Stimulated activated CD4-positive, alpha-beta T cell treated with anti-CD3 and anti-CD28 coated beads, Interleukin-4, amount 100 ng/mL, for 1 hour (primary cell): Measurements from ENCODE around the gene ANKS1B.
"Not testable (repeated sequence)": the region's sequence is repeated elsewhere in the genome, so short reads cannot be mapped to it uniquely, and the experiment has no call there.

Experiments used
- DNase-seq: peaks from one replicate; pipeline ENCODE4 v3.0.0-alpha.2; 2020

The ANKS1B gene

DNA sequence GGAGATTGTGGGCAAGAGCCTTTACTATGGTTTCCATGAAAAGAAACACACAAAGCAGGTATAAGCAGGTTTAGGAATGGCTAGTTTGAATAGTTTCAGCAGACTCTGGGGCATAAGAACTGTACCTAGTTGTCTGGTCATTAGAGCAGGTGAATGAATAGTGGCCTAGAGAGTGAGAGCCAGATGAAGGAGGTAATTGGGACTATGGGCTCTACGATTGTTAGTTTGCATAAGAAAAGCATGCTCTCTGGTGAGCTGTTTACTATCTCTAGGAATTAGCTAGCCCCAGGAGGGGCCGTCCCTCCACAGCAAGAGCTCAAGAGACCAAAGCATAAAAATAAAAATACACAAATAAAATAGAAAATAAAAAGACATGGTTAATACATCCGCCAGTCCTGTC, 734.6 kb downstream of the ANKS1B start:
- DNase-seq, result no peak

DNA sequence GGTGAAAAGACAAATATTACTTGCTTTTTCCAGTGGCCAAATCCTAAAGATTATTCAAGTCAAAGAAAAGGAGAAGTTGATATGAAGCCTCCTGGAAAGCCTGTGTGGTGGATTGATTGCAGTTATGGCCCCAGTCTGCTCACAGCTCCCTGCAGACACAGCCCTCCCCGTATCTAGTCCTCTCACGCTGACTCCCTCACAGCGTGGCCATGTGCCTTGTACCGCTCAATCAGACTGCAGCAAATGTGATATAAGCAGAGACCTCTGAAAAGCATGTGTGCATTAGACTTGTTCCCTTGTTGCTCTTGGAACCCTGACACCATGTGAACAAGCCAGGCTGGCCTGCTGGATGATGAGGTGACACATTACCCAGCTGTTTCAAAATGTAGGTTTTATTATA, 735.2 kb downstream of the ANKS1B start:
- no peak for DNase-seq

DNA sequence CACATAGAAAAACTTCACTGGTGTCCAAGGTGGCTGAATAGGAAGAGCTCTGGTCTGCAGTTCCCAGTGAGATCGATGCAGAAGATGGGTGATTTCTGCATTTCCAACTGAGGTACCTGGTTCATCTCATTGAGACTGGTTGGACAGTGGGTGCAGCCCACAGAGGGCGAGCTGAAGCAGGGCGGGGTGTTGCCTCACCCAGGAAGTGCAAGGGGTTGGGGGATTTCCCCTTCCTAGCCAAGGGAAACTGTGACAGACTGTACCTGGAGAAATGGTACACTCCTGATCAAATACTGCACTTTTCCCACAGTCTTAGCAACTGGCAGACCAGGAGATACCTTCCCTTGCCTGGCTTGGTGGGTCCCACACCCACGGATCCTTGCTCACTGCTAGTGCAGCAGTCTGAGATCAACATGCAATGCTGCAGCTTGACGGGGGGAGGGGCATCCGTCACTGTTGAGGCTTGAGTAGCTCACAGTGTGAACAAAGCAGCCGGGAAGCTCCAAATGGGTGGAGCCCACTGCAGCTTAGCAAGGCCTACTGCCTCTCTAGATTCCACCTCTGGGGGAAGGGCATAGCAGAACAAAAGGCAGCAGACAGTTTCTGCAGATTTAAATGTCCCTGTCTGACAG, 746.7 kb downstream of the ANKS1B start:
- not testable (repeated sequence) for DNase-seq

DNA sequence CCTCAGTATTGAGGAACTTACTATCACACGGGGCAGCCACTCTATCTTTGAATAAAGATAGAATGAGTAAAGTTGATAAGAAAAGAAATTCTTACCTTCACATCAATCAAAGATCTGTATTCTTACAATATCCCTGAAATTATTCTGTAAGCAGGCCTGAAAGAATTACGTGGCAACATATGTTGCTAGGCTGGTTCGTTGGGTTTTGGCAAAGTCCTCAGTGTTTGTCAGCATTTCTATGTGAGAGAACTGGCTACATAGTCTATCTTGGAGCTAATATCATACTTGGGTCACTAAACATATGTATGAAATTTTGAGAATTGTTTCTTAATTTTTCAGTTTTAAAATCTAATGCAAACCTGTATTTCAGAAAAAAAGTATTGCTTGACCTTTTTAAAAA, 749.4 kb downstream of the ANKS1B start:
- no peak for DNase-seq

DNA sequence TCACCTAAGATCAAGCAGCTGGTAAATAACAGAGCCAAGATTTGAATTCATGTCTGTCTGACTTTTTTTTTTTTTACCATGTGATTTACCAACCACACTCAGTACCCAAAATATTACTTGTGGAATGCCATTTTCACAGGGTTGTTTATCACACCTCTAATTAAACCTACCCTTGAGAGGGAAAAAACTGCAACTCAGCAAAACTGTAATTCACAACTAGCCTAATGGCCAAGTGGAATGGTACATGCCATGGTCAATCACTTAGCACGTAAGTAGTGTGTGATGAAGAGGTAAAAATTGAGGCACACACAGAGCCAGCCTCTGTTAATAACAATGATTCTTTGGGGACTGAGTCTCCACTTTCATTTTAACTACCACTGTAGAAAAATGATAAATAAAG, 750.0 kb downstream of the ANKS1B start:
- no peak for DNase-seq

DNA sequence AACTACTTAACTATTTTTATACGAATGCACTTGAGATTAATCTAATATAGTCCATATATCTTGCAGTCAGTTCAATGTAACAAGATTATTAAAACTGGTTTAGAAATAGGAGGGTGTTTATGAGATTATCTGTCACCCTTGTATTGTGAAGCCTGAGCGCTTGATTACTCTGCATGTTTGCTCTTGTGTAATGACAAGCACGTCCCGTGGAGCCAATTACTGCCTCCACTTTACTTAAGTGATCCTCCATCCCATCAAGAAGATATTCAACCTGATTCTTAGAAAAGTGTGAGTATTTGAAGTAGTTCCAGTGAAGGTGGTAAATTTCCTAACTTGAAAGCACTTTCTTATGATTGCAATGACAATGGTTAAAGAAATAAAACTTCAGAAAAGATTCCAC, 752.4 kb downstream of the ANKS1B start:
- DNase-seq, result no peak

DNA sequence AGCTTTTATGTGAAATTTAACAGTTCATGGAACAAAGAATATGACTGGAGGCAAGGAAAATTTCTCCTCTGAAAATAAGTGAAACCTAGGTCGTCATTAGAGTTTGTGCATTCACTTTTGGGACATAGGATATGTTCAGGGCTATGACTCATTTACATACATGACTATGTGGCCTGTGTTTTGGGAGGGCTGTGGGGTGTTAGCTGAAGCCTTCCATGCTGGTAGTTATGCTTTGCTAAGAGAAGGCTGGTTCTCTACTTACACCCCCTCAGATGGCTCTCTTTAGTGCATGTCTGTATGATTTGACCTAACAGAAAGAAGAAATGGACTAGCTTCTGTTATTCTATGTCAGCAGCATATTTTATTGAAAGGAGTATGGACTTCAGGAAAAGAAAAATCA, 753.7 kb downstream of the ANKS1B start:
- DNase-seq, result no peak

DNA sequence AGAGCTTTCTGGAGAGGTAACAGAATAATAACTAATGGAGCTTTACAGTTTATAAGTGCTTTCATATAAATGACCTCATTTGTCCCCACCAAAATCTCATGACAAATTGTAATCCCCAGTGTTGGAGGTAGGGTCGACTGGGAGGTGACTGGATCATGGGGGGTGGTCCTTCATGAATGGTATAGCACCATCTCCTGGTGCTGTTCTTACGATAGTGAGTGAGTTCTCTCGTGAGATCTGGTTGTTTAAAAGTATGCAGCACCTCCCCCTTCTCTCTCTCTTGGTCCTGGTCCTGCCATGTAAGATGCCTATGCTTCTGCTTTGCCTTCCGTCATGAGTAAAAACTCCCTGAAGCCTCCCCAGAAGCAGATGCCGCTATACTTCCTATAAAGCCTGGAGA, 760.5 kb downstream of the ANKS1B start:
- DNase-seq, result no peak

DNA sequence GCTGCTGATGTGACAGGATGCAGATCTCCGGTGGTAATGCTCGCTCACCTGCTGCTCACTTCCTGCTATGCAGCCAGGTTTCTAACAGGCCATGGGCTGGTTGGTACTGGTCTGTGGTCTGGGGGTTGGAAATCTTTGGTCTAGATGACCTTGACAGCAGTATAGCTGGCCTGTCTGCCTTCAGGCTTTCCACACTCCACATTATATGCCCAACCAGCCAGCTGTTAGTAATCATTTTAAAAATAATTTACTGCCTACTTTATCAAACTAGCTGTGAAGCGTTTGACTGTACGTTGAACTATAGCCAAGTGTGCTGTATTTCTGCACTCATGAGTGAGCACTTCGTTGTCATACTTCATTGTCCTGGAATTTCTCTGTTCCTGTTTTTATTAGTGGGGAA, 761.2 kb downstream of the ANKS1B start:
- DNase-seq, result no peak

DNA sequence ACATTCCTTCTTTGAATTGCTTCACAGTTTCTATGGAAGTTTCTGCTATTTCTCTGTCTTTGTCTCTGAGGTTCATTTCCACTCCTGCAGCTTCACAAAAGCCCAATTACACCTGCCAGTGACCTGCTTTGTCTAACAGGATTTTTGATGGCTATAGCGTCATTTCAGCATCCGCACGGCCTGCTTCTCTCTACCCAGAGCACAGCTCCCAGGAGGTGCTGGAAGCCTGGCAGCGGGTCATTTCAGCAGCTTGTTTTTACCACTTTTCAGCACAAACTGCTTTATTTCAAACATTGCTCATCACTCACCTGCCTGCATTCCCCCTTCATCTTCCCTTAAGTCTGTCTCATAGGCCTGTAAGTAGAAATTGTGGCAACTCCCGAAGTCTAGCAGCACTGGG, 771.7 kb downstream of the ANKS1B start:
- DNase-seq, result no peak

DNA sequence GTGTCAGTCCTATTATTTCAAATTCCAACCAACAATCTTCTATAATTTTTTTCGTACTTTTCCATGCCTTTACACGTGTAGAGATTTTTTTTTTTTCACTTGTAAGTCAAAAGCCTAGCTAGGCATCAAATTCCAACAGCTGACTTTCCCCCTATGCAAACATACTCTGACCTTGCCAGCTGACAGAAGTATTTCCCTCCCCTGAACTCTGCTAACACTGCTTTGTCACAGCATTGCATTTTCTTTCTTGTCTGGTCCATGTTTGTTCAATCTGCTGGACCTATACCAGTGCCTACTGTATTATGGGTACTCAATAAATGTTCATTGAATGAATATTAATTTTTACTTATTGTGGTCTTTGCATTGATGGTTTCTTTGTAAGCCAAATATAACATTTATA, 772.5 kb downstream of the ANKS1B start:
- DNase-seq, result no peak

DNA sequence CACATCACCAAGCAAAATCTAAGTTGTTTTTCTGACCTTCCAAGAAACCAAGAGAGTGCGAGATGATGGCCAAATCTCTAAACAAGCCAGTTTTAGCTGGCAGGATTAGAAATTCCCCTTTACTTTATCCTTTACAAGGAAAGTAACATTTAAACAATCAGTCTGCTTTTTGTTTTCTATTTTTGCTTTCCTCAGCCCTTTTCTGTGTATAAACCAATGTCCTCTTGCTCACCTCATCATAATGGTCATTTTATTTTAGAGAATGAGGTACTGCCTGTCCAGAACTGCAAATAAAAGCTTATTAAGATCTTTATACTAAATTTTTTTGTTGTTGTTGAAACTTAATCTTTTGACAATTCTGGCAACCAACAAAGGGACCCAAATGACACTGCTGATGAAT, 779.6 kb downstream of the ANKS1B start:
- no peak for DNase-seq

DNA sequence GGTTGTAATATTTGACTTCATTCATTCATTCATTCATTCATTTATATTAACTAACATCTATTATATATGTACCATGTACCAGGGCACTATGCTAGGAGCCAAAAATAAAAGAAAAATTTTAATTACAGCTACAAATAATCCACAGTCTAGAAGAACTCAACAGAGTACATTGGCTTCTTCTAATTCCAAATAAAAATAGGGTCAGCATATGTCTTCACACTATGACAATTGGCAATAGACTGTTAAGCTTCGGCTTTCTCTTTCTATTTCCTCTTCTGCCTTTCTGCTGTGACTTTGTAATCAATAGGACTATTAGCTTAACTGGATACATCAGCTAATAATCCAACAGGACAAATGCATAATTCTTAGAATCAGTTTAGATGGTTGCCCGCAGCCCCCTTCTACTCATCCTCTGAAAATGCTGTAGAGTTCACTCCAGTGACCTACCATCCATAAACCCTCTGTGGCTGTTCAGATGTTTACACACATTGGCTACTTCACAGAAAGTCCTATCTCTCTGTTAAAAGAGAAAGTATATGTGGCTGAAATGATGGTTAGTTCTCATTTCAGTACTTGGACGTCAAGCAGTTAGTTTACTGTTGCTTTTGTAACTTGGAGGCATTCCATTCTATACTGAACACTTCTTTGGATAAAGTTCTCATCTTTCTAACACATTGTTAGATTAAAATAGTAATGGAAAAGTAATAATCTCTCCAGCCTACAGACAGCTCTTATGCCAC, 782.7 kb downstream of the ANKS1B start:
- no peak for DNase-seq

DNA sequence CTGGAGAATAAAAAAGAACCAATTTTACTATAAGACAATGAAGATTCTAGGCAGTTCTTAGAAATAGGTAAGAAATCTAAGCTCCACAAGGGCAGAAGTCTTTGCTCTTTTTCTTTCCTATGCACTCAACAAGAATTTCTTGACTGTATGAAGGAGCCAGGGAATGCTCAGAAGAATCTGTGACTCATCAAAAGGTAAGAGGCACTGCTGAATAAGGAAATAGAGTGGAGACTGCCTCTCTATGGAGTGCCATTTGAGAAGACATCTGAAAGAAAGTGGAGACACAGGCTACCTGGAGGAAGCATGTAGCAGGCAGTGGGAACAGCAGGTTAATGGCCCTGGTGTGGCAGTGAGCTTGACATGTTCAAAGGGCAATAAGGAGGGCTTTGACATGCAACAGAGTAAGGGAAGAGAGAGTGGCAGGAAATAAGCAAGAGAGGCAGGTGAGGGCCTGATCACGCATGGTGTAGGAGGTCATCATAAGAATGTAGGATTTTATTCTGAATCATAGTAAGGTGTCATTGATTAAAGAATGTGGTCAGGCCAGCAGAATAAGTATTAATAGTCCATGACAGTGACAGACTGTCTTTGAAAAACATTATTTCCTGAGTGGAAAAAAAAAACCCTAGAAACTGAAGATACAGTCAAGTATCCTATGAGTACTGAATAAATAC, 783.9 kb downstream of the ANKS1B start:
- no peak for DNase-seq

DNA sequence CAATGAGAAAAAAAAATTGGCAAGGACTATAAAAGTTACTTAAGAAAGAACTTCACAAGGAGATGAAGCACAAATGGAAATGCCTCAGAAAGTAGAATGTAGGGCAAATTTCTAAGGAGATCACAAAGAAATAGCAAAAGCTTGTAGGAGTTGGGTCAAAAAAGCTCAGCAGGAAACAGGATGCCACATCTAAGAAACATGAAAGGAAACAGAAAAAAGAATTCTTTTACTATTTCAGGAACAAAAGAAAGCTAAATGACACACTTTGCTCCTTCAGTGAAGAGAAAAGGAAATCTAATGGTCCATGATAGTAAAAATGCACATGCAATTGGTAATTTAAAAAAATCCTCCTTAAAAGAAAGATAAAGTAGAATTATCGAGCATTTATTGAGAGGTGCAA, 789.3 kb downstream of the ANKS1B start:
- no peak for DNase-seq

DNA sequence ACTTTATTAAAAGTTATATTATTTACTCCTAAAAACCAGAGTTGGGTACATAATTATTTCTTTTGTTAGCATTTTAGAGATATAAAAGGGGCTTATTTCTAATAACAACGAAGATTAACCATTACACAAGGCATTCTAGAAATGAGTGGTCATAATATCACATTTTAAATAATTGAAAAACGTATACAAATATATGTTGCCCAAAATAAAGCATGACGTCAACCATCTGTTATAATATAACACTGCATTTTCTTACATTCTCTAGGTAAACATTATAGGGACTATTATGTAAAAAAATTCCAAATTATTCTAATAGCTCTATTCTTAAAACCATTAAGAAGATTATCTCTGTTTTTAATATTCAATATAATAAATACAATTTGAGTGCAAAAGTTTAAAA, 792.2 kb downstream of the ANKS1B start:
- no peak for DNase-seq

DNA sequence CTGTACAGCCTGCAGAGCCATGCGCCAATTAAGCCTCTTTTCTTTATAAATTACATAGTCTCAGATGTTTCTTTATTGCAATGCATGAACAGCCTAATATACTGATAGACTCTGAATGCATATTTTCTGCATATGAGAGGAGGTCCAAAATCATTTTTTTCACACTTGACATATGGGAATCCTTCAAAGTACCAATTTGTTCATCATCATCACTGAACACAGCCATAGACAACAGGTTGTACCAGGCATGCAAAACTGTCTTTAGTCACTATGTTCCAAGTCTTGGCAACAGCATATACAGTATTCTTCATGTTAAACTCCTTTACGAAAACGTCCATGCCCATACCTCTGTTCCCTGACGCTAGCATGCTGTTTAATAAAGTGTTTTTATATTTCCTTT, 807.9 kb downstream of the ANKS1B start:
- no peak for DNase-seq

DNA sequence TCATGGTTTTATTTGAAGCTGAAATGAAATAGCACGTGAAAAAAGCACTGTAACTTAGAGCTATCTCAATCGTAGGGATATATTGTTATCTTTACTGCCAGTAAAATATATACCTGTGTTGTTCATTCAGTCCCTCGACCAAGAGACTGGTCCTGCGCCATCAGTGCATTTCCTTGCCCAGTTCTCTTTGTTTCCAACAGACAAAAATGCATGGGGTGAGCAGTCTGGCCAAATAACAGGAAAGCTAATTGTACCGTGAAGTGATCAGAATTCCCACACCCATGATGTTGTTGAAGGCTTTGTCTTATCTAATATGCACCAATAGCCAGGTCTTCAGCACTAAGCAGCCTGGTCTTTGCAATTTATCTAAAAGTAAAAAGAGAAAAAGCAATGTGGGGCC, 814.3 kb downstream of the ANKS1B start:
- DNase-seq, result no peak

DNA sequence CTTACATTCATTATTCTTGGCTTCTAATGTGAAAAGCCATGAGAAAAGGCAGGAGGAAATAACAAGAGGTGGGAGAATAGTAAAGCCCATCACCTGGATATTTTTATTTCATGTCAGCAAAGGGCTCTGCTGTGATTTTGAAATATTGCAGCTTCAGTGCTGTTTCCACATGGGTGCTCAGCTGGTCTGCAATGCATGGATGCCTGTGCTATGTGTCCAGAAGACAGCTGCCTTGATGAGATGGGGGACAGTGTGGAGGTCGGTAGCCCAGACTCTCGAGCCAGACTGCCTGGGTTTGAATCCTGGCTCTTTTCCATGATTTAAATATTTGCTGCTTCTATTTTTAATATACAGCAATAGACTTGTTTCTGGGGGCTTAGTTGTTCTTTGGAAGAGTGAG, 814.7 kb downstream of the ANKS1B start:
- DNase-seq, result no peak

DNA sequence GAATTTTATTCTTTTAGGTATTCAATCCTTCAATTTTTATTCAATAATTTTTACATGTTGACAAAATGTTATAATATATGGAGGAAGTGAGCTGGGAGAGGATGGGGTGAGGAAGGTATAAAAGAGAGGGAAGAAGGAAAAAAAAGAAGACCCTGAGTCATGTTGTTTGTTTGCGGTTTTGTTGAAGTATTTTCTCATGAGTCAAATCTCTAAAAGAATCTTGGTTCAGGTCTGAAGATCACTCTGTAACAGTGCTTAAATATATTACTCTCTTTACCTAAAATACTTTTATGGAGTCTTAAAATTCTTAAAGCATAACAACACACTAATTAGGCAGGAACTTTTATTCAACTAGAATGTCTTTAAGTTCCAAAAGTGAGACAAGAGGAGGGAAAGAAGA, 826.8 kb downstream of the ANKS1B start:
- no peak for DNase-seq

DNA sequence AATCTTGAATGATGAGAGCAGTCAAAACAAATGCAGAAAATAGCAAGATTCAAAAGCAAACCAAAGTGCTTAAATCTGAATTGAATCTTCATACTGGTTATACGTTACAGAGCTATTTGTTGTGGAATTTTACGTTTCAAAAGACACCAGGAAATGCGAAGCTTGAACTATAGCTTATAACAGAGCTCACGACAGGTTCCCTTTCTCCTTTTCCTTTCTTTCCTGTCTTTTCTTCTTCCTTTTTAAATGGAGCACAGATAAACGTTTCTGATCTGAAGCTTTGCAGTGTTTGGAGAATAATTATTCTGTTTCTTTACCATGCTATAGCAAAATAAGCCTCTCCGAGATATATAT, 829.8 kb downstream of the ANKS1B start:
- DNase-seq, result no peak

DNA sequence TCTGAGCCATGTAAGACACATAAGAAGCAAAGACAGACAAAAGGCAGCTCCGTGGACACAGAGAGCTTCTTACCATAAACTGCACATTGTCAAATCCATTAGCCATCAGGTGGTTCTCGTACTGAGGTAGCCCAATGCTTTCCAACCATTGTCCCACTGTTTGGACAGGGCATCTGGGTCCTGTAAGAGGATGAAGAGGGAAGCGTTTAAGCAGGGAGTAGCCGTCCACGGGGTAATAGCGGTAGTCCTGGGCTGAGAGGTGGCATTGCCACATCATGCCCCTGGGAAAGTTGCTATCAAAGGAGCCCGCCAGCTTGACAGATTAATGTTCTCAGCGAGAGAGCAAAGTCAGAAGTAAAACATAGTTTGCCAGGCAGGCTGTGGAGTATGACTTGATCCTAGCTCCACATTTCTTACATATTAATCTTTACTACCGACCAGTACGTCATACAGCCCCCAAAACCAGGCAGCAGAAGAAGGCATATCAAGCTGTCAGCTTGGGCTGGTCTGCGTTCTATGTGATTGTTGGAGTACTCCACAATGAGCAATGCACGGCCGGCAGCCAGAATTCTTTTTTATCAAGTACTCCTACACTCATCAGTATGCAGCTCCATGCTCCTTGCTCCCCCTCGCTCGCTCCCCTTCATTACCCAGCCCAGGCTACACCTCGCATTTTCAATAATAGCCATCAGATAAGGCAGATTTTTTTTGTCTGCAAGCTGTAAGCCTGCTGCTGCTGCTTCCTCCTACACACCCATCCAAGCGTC, 830.3 kb downstream of the ANKS1B start:
- DNase-seq, result no peak

DNA sequence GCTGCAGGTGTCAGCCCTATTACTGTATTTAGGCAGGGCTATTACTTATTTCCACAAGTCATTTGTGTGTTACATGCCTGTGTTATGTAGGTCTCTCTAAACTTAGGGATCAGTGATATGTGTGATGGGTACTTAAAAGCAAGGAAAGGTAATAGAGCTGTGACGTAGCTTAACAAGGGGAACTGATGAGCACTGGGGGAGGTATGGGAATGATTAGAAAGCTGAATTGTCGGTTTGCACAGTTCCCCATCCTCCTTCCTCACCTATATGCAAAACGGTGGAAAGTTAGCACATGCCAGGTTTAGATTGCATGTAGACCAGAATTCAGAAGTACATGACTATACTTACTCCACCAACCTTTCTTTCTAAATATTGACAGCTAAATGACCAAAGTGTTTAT, 831.4 kb downstream of the ANKS1B start:
- no peak for DNase-seq

DNA sequence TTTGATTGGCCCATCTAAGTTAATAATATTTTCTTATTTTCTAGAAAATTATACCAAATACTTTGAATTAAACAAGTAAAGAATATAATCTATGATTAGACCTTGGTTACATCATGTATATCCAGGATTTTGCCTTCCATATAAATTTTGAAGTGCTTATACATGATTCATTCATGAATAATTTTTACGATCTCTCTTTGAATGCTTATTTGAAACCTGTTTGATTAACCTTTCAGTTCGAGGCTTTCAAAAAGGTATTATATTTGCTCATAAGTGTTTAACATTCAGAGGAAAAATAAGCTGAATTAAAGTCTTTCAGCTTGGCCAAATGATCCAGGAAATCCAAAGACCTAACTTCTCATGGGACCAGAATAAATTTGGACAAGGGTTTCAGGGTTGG, 832.4 kb downstream of the ANKS1B start:
- no peak for DNase-seq
